NCI-H345 treated with DMSO at 0.1 percent for 48 hours (cell line): Measurements from ENCODE around the gene PROK2.

Experiments used
- DNase-seq: peaks from one replicate; lab custom pipeline; 2025; ENCODE audit not compliant: unreplicated experiment; lab: John Stamatoyannopoulos, UW

The PROK2 gene

DNA sequence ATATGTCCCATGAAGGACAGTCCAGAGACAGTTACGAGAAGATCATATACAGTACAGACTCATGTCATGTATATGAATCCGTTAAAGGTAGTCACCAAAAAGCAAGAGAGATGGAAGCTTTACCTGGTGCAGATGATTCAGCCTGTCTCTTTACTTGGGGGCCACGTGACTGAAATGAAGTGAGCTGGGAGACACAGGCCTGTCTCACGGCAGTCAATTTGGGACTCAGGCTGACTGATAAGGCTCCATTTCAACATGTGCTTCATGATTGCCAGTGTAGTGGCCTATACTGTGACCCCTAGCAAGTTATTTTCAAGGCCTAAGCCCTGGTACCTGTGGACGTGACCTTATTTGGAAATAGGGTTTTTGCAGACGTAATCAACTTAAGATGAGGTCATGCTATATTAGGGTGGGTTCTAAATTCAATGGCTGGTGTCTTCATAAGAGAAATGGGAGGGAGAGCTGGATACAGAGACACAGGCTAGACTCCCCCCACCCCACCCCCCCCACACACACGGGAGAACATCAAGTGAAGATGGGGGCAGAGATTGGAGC, 3.0 kb upstream of the PROK2 start:
- no peak for DNase-seq

DNA sequence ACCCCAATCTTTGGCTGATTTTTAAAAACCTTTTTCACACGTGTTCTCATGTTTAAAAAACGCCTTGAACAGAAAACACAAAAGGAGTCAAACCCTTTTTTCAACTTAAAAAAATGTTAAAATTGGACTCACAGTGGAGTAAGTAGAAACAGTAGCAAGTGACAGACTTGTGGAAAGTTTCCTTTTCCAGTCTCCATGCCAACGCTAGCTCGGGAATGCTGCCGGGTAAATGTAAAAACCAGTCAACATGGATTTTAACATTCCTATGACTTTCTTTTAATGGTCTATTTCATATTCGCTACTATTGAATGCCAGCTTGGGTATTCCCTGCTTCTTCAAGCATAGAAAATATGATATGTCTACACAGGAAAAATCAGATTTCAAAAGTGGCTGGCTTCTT, 1.6 kb upstream of the PROK2 start:
- DNase-seq, result no peak

DNA sequence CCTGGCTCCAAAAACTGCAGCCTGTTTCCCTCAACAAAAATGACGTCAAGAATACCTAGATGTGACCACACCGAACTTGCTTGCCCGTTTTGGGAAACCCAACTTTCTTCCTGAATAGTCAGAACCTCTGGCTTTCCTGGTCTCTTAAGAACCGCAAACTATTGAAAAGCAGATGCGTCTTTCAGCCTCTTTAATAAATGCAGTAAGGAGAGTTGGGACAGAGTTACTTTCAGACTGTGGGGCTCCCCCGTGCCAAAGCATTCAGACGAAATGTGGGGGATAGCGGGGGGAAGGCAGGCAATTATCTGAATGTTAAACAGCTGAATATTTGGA, 1.2 kb upstream of the PROK2 start:
- no peak for DNase-seq

- DNase-seq, result no peak
Observed at GRCh38 chr3:71785532-71786216, 726 bp upstream of the PROK2 start.

DNA sequence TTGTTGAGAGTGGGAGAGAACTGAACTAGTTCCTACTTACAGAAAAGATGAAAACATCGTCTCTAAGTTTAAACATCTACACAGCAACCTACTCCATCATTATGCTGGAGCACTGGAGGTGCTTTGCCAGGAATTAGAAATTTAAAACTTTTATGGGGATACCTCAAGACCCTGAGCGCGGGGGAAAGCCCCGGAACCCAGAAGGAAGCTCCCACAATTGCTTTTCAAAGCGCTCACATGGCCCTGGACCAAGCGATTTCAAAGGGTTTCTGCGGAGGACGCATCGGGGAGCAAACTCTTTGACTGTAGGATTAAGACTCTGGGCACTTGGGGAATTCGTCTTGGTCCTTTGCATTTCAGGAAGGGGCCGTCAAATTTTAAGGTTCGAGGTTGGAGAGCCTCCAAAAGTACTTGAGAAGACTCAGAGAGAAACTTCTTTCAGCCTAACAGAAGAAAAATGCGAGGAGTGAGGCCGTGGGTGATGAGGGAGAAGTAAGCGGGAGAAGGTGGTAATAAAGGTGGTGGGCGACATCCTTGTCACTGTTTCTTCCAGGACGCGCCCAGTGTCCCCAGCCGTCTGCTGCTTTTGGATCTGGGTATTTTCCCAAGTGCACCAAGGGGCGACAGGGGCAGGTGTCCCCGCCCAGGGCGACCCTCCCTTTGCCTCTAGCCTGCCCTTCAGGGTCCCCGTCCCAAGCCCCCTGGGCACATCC, 591 bp downstream of the PROK2 start:
- no peak for DNase-seq

DNA sequence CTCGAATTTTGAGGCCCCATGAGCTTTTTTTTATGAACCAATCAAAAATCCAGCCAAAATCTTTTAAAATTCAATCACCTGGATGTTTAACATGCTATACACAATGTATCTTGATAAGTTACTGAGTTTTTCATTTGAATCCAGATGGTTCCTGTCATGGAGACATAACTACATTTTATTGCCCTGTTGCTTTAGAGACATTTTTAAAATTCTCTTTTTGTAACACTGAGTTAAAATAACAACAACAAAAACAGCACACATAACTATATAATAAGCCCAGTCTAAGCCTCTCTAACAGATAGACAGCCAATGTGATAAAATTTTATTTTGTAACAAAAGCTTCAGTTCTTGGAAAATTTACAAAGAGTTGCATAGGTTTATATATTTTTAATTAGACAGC, 1.8 kb downstream of the PROK2 start:
- no peak for DNase-seq

DNA sequence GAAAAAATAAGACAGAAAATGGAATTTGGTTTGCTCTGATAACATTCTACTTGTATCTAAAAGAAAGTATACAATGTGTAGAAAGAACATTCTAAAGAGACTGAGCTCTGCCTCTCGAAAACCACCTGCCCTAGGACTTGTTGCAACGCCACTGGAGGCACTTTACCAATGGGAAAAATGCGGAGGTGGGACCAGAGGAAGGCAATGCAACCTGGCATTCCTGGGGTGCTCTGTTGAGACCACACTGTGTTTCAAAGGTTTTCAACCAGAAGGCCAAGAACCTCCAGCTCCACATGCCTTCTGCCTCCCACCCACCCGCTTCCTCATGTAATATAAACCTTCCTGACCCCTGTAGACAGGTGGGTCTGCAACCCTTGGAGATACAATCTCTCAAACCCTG, 4.5 kb downstream of the PROK2 start:
- DNase-seq, result no peak

GRCh38 chr3:71779674-71780377, 5.1 kb downstream of the PROK2 start:
- no peak for DNase-seq

DNA sequence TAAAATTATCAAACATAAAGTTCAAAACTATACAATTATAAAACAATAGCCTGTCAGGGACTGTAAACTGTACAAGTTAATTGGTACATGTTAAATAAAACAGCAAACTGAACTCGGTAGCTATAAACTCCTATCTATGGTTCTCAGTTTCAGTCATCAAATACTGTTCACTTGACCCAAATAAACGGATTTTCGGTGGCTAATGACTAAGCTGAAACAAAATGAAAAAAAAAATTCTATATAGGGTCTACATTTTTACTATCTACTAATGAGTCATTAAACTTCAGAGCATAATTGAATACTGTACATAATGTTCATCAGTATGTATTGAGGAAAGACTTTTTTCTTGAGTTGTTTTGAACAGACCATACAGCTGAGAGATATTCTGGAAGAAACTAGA, 6.6 kb downstream of the PROK2 start:
- DNase-seq, result no peak

DNA sequence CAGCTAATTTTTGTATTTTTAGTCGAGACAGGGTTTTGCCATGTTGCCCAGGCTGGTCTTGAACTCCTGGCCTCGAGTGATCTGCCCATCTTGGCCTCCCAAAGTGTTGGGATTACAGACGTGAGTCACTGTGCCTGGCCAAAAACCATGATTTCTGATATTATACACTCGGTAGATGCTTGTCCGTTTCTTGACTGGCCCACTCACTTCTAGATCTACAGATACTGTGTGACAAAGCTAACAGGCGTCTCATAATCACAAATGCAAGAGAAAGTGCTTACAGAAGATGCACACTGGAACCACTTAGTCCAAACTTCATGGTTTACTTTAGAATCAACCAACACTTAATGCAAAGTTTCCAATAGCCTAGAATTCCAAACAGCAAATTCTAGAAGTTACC, 8.4 kb downstream of the PROK2 start:
- no peak for DNase-seq

DNA sequence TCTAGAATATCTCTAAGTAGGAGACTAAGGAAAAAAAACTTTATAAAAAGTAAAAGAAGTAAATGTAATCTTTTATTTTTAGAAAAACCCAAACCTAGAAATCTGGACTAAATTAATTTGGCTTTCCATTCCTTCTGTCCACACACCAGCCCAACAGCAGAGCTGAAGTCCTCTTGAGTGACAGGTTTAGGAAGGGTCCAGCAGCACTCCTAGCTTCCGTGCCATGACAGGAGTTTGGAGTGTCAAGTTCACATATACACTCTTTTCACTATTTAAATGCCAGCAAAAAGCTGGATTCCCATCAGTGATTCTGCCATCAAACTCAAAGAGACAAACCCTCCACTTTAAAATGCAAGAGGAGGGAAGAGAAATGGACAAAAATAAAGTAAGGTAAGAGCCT, 13.1 kb downstream of the PROK2 start:
- no peak for DNase-seq

- DNase-seq, result no peak
Observed at GRCh38 chr3:71771126-71771525, 13.8 kb downstream of the PROK2 start.

DNA sequence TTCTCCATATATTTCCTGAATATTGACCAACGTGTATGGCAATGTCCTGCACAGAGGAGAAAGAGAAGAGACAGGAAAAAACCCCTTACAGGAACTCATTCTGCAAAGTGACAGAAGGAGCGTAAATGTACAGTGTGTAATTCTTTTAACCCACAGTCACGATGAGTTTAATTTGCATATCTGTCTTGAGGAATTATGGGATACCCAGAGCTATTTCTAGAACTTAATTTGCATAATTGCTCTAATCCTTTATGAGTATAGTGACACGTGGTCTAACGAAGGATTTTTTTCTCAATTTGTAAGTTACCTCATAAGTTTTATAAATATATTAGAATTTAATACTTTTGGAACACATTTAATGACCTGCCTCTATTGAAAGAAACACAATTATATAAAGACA, 21.5 kb downstream of the PROK2 start:
- no peak for DNase-seq

- DNase-seq, result no peak
Observed at GRCh38 chr3:71760140-71760539, 24.8 kb downstream of the PROK2 start.

DNA sequence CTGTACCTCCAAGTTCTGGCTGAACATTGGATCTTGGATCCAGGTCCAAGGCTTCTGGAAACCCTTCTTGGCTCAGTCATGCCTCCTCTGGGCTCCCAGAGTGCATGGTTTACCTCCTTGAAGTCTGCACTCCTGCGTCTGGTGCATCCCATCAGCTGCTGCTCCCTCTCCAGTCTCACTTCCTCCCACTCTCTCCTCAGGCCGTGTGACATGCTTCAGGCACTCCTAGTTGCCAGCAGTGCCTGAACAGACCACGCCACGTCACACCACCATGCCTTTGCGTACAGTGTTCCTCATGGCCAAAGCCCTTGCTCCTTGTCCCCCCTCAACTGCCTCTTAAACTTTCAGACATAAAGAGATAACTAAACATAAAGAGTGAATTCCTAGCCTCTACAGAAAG, 25.5 kb downstream of the PROK2 start:
- DNase-seq, result no peak

GRCh38 chr3:71758091-71758490, 26.9 kb downstream of the PROK2 start:
- DNase-seq, result no peak

DNA sequence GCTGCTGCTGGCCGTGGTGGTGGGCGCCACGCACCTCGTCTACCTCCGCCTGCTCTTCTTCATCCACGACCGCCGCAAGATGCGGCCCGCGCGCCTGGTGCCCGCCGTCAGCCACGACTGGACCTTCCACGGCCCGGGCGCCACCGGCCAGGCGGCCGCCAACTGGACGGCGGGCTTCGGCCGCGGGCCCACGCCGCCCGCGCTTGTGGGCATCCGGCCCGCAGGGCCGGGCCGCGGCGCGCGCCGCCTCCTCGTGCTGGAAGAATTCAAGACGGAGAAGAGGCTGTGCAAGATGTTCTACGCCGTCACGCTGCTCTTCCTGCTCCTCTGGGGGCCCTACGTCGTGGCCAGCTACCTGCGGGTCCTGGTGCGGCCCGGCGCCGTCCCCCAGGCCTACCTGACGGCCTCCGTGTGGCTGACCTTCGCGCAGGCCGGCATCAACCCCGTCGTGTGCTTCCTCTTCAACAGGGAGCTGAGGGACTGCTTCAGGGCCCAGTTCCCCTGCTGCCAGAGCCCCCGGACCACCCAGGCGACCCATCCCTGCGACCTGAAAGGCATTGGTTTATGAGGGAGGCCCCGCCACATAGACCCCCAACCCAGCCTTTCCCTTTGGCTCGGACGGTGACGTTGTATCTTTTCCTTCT, 30.2 kb downstream of the PROK2 start:
- DNase-seq, result no peak

GRCh38 chr3:71753701-71754609, 31.0 kb downstream of the PROK2 start, which contains the start of gene GPR27:
GPR27 (plus strand) TSS chr3:71753855; CDS start chr3:71754050, 195 bp downstream.
- no peak for DNase-seq

DNA sequence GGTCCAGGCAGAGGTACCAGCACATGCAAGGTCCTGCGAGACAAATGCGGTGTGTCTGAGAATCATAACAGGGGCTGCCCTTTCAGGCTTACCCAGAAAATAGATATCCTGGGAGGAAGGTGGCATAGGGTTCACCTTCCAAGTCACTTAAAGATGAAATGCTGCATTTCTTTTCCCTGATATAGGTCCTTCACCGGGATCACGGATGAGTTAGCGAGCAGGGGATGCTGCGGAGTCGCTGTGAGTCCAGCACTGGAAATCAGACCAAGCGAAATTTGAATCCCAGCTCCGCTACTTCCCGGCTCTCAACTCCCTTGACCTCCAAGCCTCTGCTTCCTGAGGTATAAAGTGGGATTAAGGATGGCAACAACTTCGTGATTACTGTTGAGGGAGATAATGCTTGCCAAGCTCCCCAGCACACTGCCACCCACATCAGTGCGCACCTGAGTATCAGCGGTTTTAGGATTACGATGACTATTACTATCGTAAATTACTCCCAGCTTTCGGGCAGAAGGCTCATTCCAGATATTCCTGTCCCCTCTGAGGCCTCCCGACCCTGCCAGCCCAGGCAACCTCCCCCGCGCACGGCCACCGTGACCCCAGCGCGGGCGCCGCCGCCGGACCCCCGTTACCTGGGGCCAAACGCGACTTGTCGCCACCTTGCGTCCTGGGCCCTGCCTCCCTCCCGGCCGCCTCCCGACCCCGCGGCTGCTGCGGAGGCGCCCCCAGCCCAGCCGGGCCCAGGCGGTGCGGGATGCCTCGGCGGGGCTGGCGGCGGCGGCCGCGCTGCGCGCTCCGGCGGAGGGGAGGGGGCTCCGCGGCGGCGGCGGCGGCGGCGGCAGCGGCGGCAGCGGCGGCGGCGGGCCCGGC, 31.9 kb downstream of the PROK2 start:
- no peak for DNase-seq

DNA sequence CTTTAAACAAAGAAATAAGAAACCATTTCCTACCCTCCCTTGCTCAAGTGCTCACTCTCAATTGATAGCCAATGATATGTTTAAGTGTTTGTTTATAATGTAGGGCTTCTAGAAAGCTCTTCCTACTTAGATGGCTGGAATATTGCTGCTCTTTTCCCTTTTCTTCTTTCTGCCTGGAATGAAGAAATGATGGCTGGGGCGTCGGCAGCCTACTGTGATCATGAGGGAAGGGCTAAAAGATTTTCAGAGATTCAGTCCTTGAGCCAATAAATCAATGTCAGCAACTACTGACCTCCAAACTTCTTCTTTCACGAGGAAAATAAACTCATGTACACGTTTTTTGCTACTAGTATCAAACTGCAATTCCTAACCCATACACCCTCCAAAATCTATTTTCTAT, 33.3 kb downstream of the PROK2 start:
- no peak for DNase-seq
